HepG2 (cell line): ENCODE measurements around the gene MSI2. TPM values are rescaled to one million over a fixed set of nuclear protein-coding genes. Genes with fewer than 3 reads are reported as not detected.

ENCODE experiments used
- ATAC-seq: fragments of 200-7000 bp; cut with Tn5 transposase; 3 replicates; pipeline ENCODE4 v1.9.1; 2020; ENCODE audit warnings: mild to moderate bottlenecking, moderate library complexity
- BruUV-seq: library from RNA; stranded (reverse); fragments of 400-500 nt; replicated peaks from 2 replicates; lab custom pipeline; 2021; lab: Mats Ljungman, UMichigan
- CTCF ChIA-PET: fragments of 300-600 bp; formaldehyde crosslinking; extraction: SDS; loops from one replicate; lab custom pipeline; 2021; ENCODE audit warnings: low total read pairs, inconsistent platforms, low intra/inter-chr PET ratio; lab: Yijun Ruan, JAX
- POLR2A ChIA-PET: fragments of 350-600 bp; sonication (Branson Sonifier 250); formaldehyde crosslinking; loops from one replicate; lab custom pipeline; 2020; ENCODE audit warnings: antibody characterized with exemption, inconsistent platforms; lab: Yijun Ruan, JAX
- DNase-seq: peaks from one replicate; pipeline ENCODE4 v3.0.0-alpha.2; 2015; ENCODE audit warnings: low spot score
- FAIRE-seq: peaks from 3 replicates; lab custom pipeline; 2011; peaks lifted over from hg19 to GRCh38; lab: Jason Lieb, UNC
- H2AFZ ChIP-seq: one replicate; pipeline ENCODE4 v1.6.1; 2011; ENCODE audit warnings: low read length, inconsistent platforms
- H3K27ac ChIP-seq: fragments of 300-600 bp; 3 replicates; pipeline ENCODE4 v1.8.0; 2011; ENCODE audit warnings: mixed run types, mild to moderate bottlenecking, mixed read lengths, low read length, inconsistent platforms; ENCODE audit not compliant: insufficient read depth; ENCODE audit errors: extremely low read length
- H3K27me3 ChIP-seq, 2 experiments: fragments of 200-600 bp in 1 of 2; 2 replicates in 1 of 2; 3 replicates in 1 of 2; pipeline versions ENCODE4 v1.6.0 to v1.8.0; 2011; ENCODE audit warnings: low read length in 2 of 2, mild to moderate bottlenecking in 2 of 2, moderate library complexity in 2 of 2, inconsistent platforms in 1 of 2; ENCODE audit not compliant: insufficient read depth in 2 of 2, control insufficient read depth in 1 of 2
- H3K36me3 ChIP-seq, 2 experiments: fragments of 200-600 bp in 1 of 2; replicated peaks in 1 of 2; 2 replicates in 1 of 2; 3 replicates in 1 of 2; pipeline versions ENCODE4 v1.5.1 to v1.8.0; 2011; ENCODE audit warnings: low read length in 2 of 2, inconsistent platforms in 1 of 2; ENCODE audit not compliant: insufficient read depth in 2 of 2, control insufficient read depth in 1 of 2
- H3K4me1 ChIP-seq: 2 replicates; pipeline ENCODE4 v1.5.1; 2012; ENCODE audit warnings: low read length, inconsistent platforms; ENCODE audit not compliant: insufficient read depth
- H3K4me2 ChIP-seq: 2 replicates; pipeline ENCODE4 v1.6.0; 2011; ENCODE audit warnings: low read depth, low read length, inconsistent platforms
- H3K4me3 ChIP-seq, 3 experiments: fragments of 200-600 bp in 1 of 3; sonication (generic), shearing (Covaris generic) in 1 of 3; replicated peaks in 1 of 3; 2 replicates each; pipeline ENCODE4 v1.5.1; 2011 to 2016; ENCODE audit warnings: low read length in 3 of 3, inconsistent platforms in 2 of 3, low read depth in 2 of 3, mild to moderate bottlenecking in 2 of 3, control low read depth in 1 of 3, mixed read lengths in 1 of 3; ENCODE audit not compliant: insufficient read depth in 1 of 3
- H3K79me2 ChIP-seq: one replicate; pipeline ENCODE4 v1.6.1; 2011; ENCODE audit warnings: low read length, inconsistent platforms; ENCODE audit not compliant: insufficient read depth
- H3K9ac ChIP-seq: 2 replicates; pipeline ENCODE4 v1.6.0; 2011; ENCODE audit warnings: mild to moderate bottlenecking, low read depth, low read length, inconsistent platforms; ENCODE audit not compliant: insufficient read depth
- H3K9me3 ChIP-seq: 2 replicates; pipeline ENCODE4 v1.5.1; 2012; ENCODE audit warnings: mild to moderate bottlenecking, low read length
- H4K20me1 ChIP-seq: 2 replicates; pipeline ENCODE4 v1.6.0; 2011; ENCODE audit warnings: inconsistent platforms, mild to moderate bottlenecking, low read length, moderate library complexity; ENCODE audit not compliant: insufficient read depth
- KLF9 ChIP-seq: IDR thresholded peaks from 2 replicates; pipeline ENCODE4 v1.6.1; 2016; ENCODE audit warnings: low read depth
- MAFG ChIP-seq: sonication (generic); formaldehyde crosslinking; IDR thresholded peaks from 2 replicates; pipeline ENCODE4 v1.5.1; 2020; ENCODE audit warnings: mild to moderate bottlenecking, missing genetic modification reagents
- ZBTB1 ChIP-seq: sonication (generic); formaldehyde crosslinking; IDR thresholded peaks from 2 replicates; pipeline ENCODE4 v1.4.0; 2020; ENCODE audit warnings: missing genetic modification reagents, borderline replicate concordance
- ZFYVE20 ChIP-seq: sonication (generic); formaldehyde crosslinking; IDR thresholded peaks from 2 replicates; pipeline ENCODE4 v1.8.0; 2023; ENCODE audit warnings: low read depth, mild to moderate bottlenecking, moderate library complexity, missing genetic modification reagents, borderline replicate concordance
- ZNF574 ChIP-seq: sonication (generic); formaldehyde crosslinking; IDR thresholded peaks from 2 replicates; pipeline ENCODE4 v1.4.0; 2020; ENCODE audit warnings: missing genetic modification reagents
- ZNF703 ChIP-seq: sonication (generic); formaldehyde crosslinking; IDR thresholded peaks from 2 replicates; pipeline ENCODE4 v1.5.1; 2020; ENCODE audit warnings: missing genetic modification reagents, mild to moderate bottlenecking, moderate library complexity, borderline replicate concordance
- WGBS: methylation state at CpG from one replicate; pipeline ENCODE4 v1.1.6; 2017; ENCODE audit warnings: low lambda C conversion rate; 5-methylcytosine and 5-hydroxymethylcytosine counted together
- in situ Hi-C: cut with HindIII; loops from 2 replicates; pipeline ENCODE4 v1.10.0; 2017; ENCODE audit warnings: low pct_unique_long_range_greater_than_20kb; ENCODE audit not compliant: extremely low pct_ligation_motif_present
- intact Hi-C: fragments of 100-400 bp; cut with micrococcal nuclease; formaldehyde crosslinking; loops from one replicate; pipeline ENCODE4 v1.10.0; 2022; ENCODE audit not compliant: unreplicated experiment
- polyA plus RNA-seq, 8 experiments: library from polyadenylated mRNA; depleted of rRNA in 3 of 8; stranded (reverse) in 7 of 8; unstranded in 1 of 8; fragments of >200 nt; fragmentation: Illumina TruSeq in 4 of 8; extraction: Trizol in 4 of 8; gene quantifications; 2 replicates each; pipeline versions ENCODE4 v1.2.1 to v1.2.3, GENCODE V29; 2011 to 2016; ENCODE audit warnings: low read depth in 4 of 8, missing spikeins in 1 of 8, mixed read lengths in 1 of 8; ENCODE audit not compliant: insufficient read depth in 1 of 8
- total RNA-seq, 5 experiments: library from RNA; depleted of rRNA; stranded (reverse); fragments of >200 nt; fragmentation: Illumina TruSeq; extraction: Trizol; gene quantifications; 2 replicates each; pipeline ENCODE4 v1.2.3, GENCODE V29; 2016; ENCODE audit warnings: low read depth in 1 of 5
- TF ChIP-seq, protein P1 (sequence below): sonication (generic); formaldehyde crosslinking; IDR thresholded peaks from 2 replicates; pipeline ENCODE4 v1.8.1; 2023; ENCODE audit warnings: mild to moderate bottlenecking, inconsistent platforms, moderate library complexity, missing genetic modification reagents, borderline replicate concordance

MSI2 gene
- total and polyA plus RNA-seq, 2 of the 13 experiments (the other 11 are each of a cell fraction or from before 2014, with no cell fraction given): 77.5 to 78.4 TPM

GRCh38 chr17:57636274-57636673 lies 380.0 kb downstream of the MSI2 start (continued):
- TF ChIP-seq ZFYVE20 (no peak), ZNF703 (CRISPR knock-in tag) (no peak)

DNA sequence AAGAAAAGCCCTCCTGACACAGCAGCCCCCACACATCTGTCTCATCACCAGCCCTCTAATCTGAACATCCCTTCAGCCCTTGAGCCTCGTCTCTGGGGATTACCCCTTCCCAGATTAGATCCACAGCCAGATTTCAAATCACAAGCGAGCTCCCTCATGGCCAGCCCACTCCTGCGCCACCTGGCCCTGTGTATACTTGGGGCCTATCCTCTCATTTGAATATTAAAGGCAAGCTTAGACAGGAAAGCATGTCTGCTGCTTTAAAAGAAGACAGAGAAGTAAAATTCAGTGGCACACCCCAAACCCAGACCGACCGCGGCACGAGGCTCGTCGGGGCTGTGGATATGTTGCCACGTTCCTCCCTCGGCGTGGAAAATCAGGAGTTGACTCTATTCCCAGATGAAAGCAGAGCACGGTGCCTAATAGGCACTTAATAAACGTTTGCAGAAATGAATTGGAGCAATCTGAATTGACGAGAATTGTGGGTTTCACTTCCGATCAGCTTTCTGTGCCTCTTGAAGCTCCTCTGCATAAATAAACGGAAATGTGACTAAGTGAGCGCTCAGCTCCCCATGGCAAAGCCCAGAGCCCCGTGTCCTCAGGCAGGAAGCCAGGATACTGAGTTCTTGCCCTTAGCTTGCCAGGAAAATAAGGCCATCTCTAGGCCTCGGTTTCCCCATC lies 380.8 kb downstream of the MSI2 start:
- in situ Hi-C loops (no loop called here), intact Hi-C loops (no loop called here)
- FAIRE-seq (no peak), ATAC-seq (no peak), DNase-seq (no peak)
- Histone ChIP-seq H3K79me2 (no peaks in the 10 kb centered on the region), H2AFZ (no peak overlapping the region), H3K4me1 (no peaks in the 10 kb centered on the region), H4K20me1 (peaks cover 6% of the 10 kb centered on the region; the same call in 1 of the 2 replicates), H3K4me3 (no peak overlapping the region), H3K9me3 (no peaks in the 10 kb centered on the region), H3K9ac (no peak overlapping the region), H3K27me3 (no peaks in the 10 kb centered on the region), H3K36me3 (peaks cover 43 to 71% of the 10 kb centered on the region in 2 experiments), H3K27ac (no peak overlapping the region), H3K4me2 (no peak overlapping the region)
- TF ChIP-seq ZBTB1 (no peak), ZNF574 (CRISPR knock-in tag) (no peak), KLF9 (CRISPR knock-in tag) (no peak), MAFG (no peak)
- TF ChIP-seq, protein P1, sequence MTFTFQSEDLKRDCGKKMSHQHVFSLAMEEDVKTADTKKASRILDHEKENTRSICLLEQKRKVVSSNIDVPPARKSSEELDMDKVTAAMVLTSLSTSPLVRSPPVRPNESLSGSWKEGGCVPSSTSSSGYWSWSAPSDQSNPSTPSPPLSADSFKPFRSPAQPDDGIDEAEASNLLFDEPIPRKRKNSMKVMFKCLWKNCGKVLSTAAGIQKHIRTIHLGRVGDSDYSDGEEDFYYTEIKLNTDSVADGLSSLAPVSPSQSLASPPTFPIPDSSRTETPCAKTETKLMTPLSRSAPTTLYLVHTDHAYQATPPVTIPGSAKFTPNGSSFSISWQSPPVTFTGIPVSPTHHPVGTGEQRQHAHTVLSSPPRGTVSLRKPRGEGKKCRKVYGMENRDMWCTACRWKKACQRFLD: no peak
- POLR2A ChIA-PET: no interaction called here
- WGBS: 93% methylated on average over 20 of the region's 20 CpGs
- no TSS peak for BruUV-seq
- CTCF ChIA-PET: no interaction called here
